HG02623 (cell line): ENCODE measurements around the gene SYTL1.

Source experiments
- ATAC-seq: cut with Tn5 transposase; IDR thresholded peaks from one replicate; pipeline ENCODE4 v1.9.1; 2021; ENCODE audit warnings: moderate library complexity; ENCODE audit not compliant: unreplicated experiment

The SYTL1 gene

GRCh38 chr1:27402349-27402754, 60.5 kb downstream of the SYTL1 start:
- ATAC-seq = no peak

- no peak for ATAC-seq
These were observed 61.4 kb downstream of the SYTL1 start for GRCh38 chr1:27403065-27403726.
